Measurements from ENCODE around the gene INPP5K. TPM values are rescaled to one million over a fixed set of nuclear protein-coding genes. Genes with fewer than 3 reads are reported as not detected.

The INPP5K gene
- total and polyA plus RNA-seq, 10 of the 15 experiments (the other 5 are each of a cell fraction or from before 2014, with no cell fraction given), result 0.58 to 41.2 (median 23.3) TPM

GRCh38 chr17:1469231-1469852, 47.1 kb downstream of the INPP5K start:
- WGBS (ENCODE audit: insufficient coverage, insufficient replicate concordance, low lambda C conversion rate, missing lambda C conversion rate), result 94% methylated on average over 26 of the region's 28 CpGs
- intact Hi-C loops (cut with micrococcal nuclease; ENCODE audit: unreplicated experiment), result no loop called here
- RAD21 ChIA-PET (ENCODE audit: unreplicated experiment), result no interaction called here
- ATAC-seq (no peak), DNase-seq (ENCODE audit: low read depth, low spot score) (no peak), FAIRE-seq (no peak)
- Histone ChIP-seq H3K4me1 (ENCODE audit: control insufficient read depth, insufficient read depth, low read length) (peaks cover 10% of the 10 kb centered on the region), H3K27me3 (replicated peaks in 1 of 2; ENCODE audit: control insufficient read depth in 2 of 2, insufficient read depth in 2 of 2, low read length in 1 of 2) (no peaks in the 10 kb centered on the region), H4K20me1 (ENCODE audit: control insufficient read depth, insufficient read depth) (no peaks in the 10 kb centered on the region), H3K79me2 (ENCODE audit: control insufficient read depth, insufficient read depth, low read length) (no peaks in the 10 kb centered on the region; the same call in 1 of the 2 replicates), H3K27ac (ENCODE audit: control insufficient read depth, insufficient read depth) (no peak overlapping the region), H3K9me3 (replicated peaks; ENCODE audit: control insufficient read depth, insufficient read depth, low read length) (no peaks in the 10 kb centered on the region; the same call in 2 of the 3 replicates), H2AFZ (ENCODE audit: control insufficient read depth, low read depth, low read length) (no peak overlapping the region), H3K9ac (ENCODE audit: control insufficient read depth, insufficient read depth, low read length) (no peak overlapping the region), H3K4me2 (ENCODE audit: control insufficient read depth, insufficient read depth) (no peak overlapping the region), H3K36me3 (ENCODE audit: control insufficient read depth in 2 of 2, insufficient read depth in 2 of 2, low read length in 1 of 2) (peaks cover 5 to 21% of the 10 kb centered on the region in 2 experiments), H3K4me3 (no peak overlapping the region)
- no peak for TF ChIP-seq HDAC6 (IDR thresholded peaks at IDR 0.05; ENCODE audit: unreplicated experiment)
- TF ChIP-seq JUND (IDR thresholded peaks at IDR 0.05; ENCODE audit: low read depth, low read length), result no peak
- TF ChIP-seq RB1 (IDR thresholded peaks at IDR 0.05; ENCODE audit: borderline replicate concordance), result no peak
- TF ChIP-seq YY1 (IDR thresholded peaks at IDR 0.05; ENCODE audit: low read depth, low read length), result peak; percentile 60; the same call in 1 of the 2 replicates
- no peak for TF ChIP-seq E2F8 (IDR thresholded peaks at IDR 0.05; ENCODE audit: low read depth, partially characterized antibody)
- TF ChIP-seq EP300 (IDR thresholded peaks at IDR 0.05; ENCODE audit: borderline replicate concordance in 1 of 2, control insufficient read depth in 1 of 2, low read depth in 2 of 2, low read length in 2 of 2), result no peak
- no peak for TF ChIP-seq HDAC2 (IDR thresholded peaks at IDR 0.05)
- TF ChIP-seq ATF3 (IDR thresholded peaks at IDR 0.05; ENCODE audit: borderline replicate concordance, extremely low read depth, low read depth, low read length), result no peak
- CTCF ChIA-PET, result no interaction called here
- SMC1A ChIA-PET (ENCODE audit: uncharacterized antibody, unreplicated experiment), result interaction anchor here (0.6 kb wide), 1 partner anchor 104 kb away, joined by 3 read pairs; no protein-coding TSS in a partner anchor
- POLR2A ChIA-PET, result no interaction called here
- in situ Hi-C loops (cut with MboI), result no loop called here
- no TSS peak for BruUV-seq (replicated peaks)
